Measurements from ENCODE around the gene VPS13D.

DNA sequence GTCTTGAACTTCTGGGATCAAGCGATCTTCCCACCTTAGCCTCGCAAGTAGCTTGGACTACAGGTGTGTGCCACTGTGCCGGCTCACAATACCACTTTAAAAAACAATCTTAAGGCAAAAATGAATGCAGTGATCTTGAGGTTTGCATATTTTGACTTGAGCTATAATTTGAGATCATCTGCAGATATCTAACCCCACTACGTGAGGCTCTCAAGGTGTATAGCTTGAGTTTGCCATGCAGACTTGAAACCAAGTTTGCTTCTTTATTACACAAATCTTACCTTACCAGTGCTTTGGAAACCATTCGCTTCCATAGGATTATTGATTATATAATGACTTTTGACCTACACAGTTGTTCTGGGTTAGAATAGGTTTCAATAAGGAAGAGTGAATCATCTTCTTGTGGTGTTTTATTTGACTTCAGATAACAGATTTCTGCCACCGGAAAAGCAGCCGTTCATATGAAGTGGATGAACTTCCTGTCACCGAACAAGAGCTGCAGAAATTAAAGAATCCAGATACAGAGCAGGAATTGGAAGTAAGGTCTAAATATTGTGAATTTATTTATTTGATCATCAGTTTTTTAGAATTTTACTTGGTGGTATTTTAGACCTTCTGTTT lies 155.1 kb downstream of the VPS13D start:
- no peak for TF ChIP-seq POLR2A (IDR thresholded peaks at IDR 0.05)
- TF ChIP-seq, protein P1, sequence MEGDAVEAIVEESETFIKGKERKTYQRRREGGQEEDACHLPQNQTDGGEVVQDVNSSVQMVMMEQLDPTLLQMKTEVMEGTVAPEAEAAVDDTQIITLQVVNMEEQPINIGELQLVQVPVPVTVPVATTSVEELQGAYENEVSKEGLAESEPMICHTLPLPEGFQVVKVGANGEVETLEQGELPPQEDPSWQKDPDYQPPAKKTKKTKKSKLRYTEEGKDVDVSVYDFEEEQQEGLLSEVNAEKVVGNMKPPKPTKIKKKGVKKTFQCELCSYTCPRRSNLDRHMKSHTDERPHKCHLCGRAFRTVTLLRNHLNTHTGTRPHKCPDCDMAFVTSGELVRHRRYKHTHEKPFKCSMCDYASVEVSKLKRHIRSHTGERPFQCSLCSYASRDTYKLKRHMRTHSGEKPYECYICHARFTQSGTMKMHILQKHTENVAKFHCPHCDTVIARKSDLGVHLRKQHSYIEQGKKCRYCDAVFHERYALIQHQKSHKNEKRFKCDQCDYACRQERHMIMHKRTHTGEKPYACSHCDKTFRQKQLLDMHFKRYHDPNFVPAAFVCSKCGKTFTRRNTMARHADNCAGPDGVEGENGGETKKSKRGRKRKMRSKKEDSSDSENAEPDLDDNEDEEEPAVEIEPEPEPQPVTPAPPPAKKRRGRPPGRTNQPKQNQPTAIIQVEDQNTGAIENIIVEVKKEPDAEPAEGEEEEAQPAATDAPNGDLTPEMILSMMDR (IDR thresholded peaks at IDR 0.05): no peak

All from vagina (tissue), 2 donors.